Activated CD4-positive, alpha-beta T cell treated with anti-CD3 and anti-CD28 coated beads for 48 hours (primary cell): ENCODE results near the gene ADAMTS4.
"Not testable (repeated sequence)": the region's sequence is repeated elsewhere in the genome, so short reads cannot be mapped to it uniquely, and the experiment has no call there.

Source experiments
- DNase-seq: peaks from one replicate; pipeline ENCODE4 v3.0.0-alpha.2; 2020

ADAMTS4 gene

GRCh38 chr1:161198897-161199431 is at the start of gene ADAMTS4:
Gene ADAMTS4 (minus strand): TSS chr1:161199054. CDS start chr1:161198627, 427 bp downstream.
- DNase-seq: no peak

- DNase-seq: no peak
These were observed 46.0 kb upstream of the ADAMTS4 start for GRCh38 chr1:161244888-161245287.

- DNase-seq: no peak
These were observed 43.5 kb upstream of the ADAMTS4 start for GRCh38 chr1:161242313-161242712.

- no peak for DNase-seq
These were observed 42.8 kb upstream of the ADAMTS4 start for GRCh38 chr1:161241682-161242081.

GRCh38 chr1:161238039-161238473 is 39.2 kb upstream of the ADAMTS4 start, which contains the start of gene NR1I3:
Gene NR1I3 (minus strand): TSS chr1:161238203. CDS start chr1:161236565, 1,638 bp downstream.
- no peak for DNase-seq

GRCh38 chr1:161235957-161236775 is 37.3 kb upstream of the ADAMTS4 start:
- DNase-seq: no peak

- no peak for DNase-seq
These were observed 34.2 kb upstream of the ADAMTS4 start for GRCh38 chr1:161233102-161233501.

- DNase-seq: no peak
These were observed 31.9 kb upstream of the ADAMTS4 start for GRCh38 chr1:161230762-161231161.

GRCh38 chr1:161229896-161230295 is 31.0 kb upstream of the ADAMTS4 start:
- no peak for DNase-seq

GRCh38 chr1:161228032-161228431 is 29.2 kb upstream of the ADAMTS4 start:
- DNase-seq: no peak

- DNase-seq: peak; percentile 94
These were observed 28.5 kb upstream of the ADAMTS4 start for GRCh38 chr1:161227196-161227871.

GRCh38 chr1:161226759-161227158 is 27.9 kb upstream of the ADAMTS4 start:
- no peak for DNase-seq

- peak; percentile 23 for DNase-seq
These were observed 27.5 kb upstream of the ADAMTS4 start for GRCh38 chr1:161226320-161226711.

- peak; percentile 89 for DNase-seq
These were observed 26.9 kb upstream of the ADAMTS4 start, which contains the start of gene TOMM40L for GRCh38 chr1:161225534-161226319. Gene TOMM40L (plus strand): TSS chr1:161226060. CDS start chr1:161226490, 430 bp downstream.

GRCh38 chr1:161225178-161225533 is 26.3 kb upstream of the ADAMTS4 start:
- no peak for DNase-seq

GRCh38 chr1:161224695-161225087 is 25.8 kb upstream of the ADAMTS4 start:
- DNase-seq: not testable (repeated sequence)

- DNase-seq: no peak
These were observed 25.2 kb upstream of the ADAMTS4 start for GRCh38 chr1:161223805-161224694.

GRCh38 chr1:161222175-161223019 is 23.5 kb upstream of the ADAMTS4 start:
- DNase-seq: no peak

- DNase-seq: no peak
These were observed 21.1 kb upstream of the ADAMTS4 start for GRCh38 chr1:161220002-161220401.

GRCh38 chr1:161219078-161219892 is 20.4 kb upstream of the ADAMTS4 start:
- DNase-seq: no peak
